NCI-H1436 treated with DMSO at 0.1 percent for 48 hours (cell line): Measurements from ENCODE around the gene PBX3.

Experiments
- DNase-seq: peaks from one replicate; lab custom pipeline; 2025; lab: John Stamatoyannopoulos, UW

The PBX3 gene

GRCh38 chr9:125997196-125997823 lies 250.1 kb downstream of the PBX3 start:
- DNase-seq: no peak

GRCh38 chr9:125998837-125999503 lies 251.8 kb downstream of the PBX3 start:
- no peak for DNase-seq

- DNase-seq: no peak
These were observed 252.3 kb downstream of the PBX3 start for GRCh38 chr9:125999504-125999881.

GRCh38 chr9:126000256-126000655 lies 253.1 kb downstream of the PBX3 start:
- DNase-seq: no peak

GRCh38 chr9:126000731-126001580 lies 253.8 kb downstream of the PBX3 start:
- no peak for DNase-seq

- no peak for DNase-seq
These were observed 254.5 kb downstream of the PBX3 start for GRCh38 chr9:126001581-126002225.

GRCh38 chr9:126002476-126003350 lies 255.5 kb downstream of the PBX3 start:
- no peak for DNase-seq

- DNase-seq: no peak
These were observed 261.9 kb downstream of the PBX3 start for GRCh38 chr9:126009047-126009446.

GRCh38 chr9:126014726-126015125 lies 267.6 kb downstream of the PBX3 start:
- no peak for DNase-seq

GRCh38 chr9:126015424-126015823 lies 268.3 kb downstream of the PBX3 start:
- no peak for DNase-seq

- no peak for DNase-seq
These were observed 269.6 kb downstream of the PBX3 start for GRCh38 chr9:126016579-126017290.
